ENCODE data around the gene BCLAF1.

DNA sequence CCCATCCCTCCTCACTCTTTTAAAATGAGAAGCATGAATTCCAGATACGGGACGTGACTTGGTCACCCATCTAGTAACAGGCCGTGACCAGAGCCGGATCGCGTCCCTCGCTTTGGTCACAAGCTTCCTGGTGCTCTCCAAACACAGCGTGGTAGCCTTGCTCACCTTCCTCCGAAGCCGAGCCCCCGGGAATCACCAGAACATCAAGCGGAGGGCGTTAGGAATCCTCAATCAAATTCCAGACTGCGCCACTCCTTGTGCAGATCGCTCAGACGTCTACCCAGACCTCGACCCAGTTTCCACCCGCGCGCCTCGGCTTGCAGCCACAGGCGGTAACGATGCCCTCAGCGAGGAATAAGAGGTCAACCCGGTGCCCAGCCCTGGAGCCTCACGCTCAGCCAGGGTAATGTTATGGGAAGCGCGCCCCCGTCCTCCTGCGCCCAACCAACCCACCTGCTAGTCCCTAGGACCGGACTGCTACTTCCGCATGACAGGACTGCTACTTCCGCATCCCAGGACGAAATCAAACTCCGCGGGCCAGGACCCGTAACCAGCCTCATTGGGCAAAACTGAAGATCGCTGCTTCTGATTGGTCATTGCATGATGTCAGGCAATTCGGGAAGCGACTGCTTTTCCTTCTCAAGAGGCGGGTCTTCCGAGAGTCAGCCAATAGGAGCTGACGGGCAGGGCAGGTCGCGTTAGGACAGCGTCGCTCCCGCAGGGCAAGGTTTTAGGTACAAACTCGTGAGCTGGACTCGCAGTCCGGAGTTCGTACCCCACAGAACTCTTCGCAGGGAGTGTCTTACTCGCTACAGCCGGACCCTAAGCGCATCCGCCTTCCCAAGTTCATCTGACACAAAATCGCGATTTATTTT, 39.6 kb downstream of the BCLAF1 start, which contains the start of gene MTFR2:
- TF ChIP-seq POLR2AphosphoS5 (IDR thresholded peaks at IDR 0.05): peak; percentile 78
- TF ChIP-seq CTCF (IDR thresholded peaks at IDR 0.05; ENCODE audit: poor library complexity, severe bottlenecking): no peak
- peak; percentile 44 for TF ChIP-seq RAD21 (conservative IDR thresholded peaks at IDR 0.05)
- TF ChIP-seq EZH2 (IDR thresholded peaks at IDR 0.05; ENCODE audit: borderline replicate concordance, insufficient read depth, low read length, poor library complexity, severe bottlenecking): no peak
- peak; percentile 55 for TF ChIP-seq TAF1 (IDR thresholded peaks at IDR 0.05; ENCODE audit: low read depth)
- peak; percentile 57 for TF ChIP-seq SMC3 (conservative IDR thresholded peaks at IDR 0.05; ENCODE audit: poor library complexity)

All from neural cell (in vitro differentiated cells).